Inflammatory macrophage treated with lipopolysaccharide for 1 hour (primary cell): ENCODE measurements around the gene TLK2.
"Not testable (repeated sequence)": the region's sequence is repeated elsewhere in the genome, so short reads cannot be mapped to it uniquely, and the experiment has no call there.

Source experiments
- DNase-seq, 2 donors: peaks; one replicate each; pipeline ENCODE4 v3.0.0-alpha.2; 2020 to 2022

Gene TLK2

DNA sequence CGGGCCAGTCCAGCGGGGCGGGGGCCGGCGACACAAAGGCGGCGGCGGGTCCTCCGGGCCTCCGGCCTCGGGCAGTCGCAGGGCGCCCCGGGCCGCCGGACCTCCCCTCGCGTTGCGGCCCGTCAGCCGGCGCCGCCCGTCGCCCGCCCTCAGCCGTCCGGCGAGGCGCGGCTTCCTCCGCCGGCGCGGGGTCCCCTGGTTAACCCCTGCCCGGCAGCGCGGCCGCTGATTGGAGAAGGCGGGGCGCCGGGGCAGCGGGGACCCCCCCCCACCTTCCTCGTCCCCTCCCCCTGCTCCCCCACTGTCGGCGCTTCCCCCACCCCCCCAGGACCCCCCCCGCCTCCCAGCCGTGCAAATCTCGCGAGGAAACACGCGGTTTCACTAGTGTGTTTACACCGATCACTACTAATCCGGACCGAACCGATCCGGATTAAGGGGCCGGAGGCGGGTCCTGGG, at the start of gene TLK2:
Gene TLK2, plus strand, starts transcription at position 402 of the 456 bp plus-strand sequence. CDS start 2,301 bp downstream, outside the sequence.
- peak; percentile 66 to 79 for DNase-seq

DNA sequence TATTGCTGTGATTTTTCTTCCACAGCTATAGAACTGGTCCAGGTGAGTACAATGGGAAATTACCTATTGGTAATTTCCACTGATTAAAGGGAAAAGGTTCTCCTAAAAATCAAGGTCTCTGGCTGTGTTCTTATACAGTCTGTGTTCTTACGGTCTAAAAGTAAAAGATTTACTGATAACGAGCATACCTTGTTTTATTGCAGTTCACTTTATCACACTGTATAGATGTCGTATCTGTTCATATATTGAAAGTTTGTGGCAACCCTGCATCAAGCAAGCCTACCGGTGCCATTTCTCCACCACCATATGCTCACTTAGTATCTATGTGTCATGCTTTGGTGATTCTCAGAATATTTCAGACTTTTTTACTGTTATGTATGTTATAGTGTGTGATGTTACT, 43.4 kb upstream of the TLK2 start:
- not testable (repeated sequence) for DNase-seq

DNA sequence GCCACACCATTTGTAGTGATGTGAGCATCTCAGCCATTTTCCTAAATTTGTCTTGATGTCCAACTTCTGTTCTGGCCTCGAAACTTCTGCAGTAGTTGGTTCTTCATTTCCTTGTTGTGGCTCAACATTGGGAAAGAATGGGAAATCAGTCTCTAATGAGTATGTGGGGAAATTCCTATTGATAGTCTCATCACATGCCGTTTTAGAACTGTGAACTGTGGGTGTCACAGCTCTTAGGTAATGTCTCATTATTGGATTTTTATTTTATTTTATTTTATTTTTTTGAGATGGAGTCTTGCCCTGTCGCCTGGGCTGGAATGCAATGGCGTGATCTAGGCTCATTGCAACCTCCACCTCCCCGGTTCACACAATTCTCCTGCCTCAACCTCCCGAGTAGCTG, 37.4 kb upstream of the TLK2 start:
- DNase-seq: peak; percentile 33 to 70

DNA sequence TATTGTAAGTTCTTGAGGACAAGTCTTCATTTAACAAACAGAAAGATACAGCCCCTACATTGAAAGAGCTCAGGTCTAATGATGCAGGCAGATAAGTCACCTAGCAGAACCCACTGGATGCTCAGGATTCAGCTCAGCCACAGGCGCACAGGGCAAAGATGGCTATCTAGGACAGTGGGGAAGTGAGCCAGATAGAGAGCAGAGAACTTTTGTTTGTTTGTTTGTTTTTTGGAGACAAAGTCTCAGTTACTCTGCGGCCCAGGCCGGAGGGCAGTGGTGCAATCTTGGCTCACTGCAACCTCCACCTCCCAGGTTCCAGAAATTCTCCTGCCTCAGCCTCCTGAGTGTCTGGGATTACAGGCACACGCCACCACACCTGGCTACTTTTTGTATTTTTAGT, 34.6 kb upstream of the TLK2 start:
- DNase-seq: no peak

DNA sequence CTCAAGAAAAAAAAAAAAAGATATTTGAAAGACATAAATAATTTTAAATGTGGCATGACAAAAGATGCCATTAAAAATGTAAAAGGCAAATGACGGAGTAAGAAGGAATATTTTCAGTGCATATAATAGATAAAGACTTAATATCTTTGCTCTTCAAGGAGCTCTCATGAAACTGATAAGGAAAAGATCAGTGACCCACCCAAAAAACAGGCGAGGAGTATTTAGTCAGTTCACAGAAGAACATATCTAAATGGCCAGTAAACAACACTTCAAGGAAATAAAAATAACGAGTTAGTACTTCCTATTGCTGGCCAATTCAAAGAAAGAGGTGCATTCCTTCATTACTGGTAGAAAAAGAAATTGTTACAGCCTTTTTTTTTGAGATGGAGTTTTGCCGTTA, 32.8 kb upstream of the TLK2 start:
- not testable (repeated sequence) for DNase-seq

DNA sequence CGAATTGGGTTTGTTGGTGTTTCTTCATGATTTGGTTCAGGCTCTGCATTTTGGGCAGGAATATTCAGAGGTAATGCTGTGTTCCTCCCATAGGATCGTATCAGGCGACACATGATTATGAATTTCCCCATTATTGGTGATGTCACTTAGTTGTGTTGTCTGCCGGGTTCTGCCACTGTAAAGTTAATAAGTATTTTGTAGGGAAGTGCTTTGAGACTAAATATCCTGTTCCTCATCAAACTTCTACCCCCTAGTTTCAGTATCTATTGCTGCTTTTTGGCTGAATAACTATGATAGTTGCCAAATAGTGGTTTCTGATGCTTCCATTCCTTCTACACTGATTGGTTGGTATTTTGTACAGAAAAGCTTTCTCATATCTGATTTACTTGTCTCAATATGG, 26.4 kb upstream of the TLK2 start:
- DNase-seq: peak; percentile 62 to 78

DNA sequence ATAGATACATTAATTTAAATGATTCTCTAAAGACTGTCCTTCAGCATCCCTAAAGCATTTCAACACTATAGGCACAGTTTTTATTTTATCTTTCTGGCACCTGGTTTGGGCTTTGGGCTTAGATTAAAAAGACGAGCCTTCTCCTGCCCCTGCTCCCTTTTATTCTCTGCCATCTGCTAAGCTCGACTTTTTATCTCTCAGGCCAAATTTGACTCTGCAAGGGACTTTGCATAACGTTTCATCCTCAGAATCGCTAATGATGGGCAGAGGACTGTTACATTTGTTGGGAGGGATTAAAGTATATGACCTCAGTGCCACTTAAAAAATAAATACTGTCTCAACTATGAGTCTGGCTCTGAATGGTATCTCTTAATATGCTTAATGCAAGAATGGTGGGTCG, 25.6 kb upstream of the TLK2 start:
- DNase-seq: not testable (repeated sequence)

DNA sequence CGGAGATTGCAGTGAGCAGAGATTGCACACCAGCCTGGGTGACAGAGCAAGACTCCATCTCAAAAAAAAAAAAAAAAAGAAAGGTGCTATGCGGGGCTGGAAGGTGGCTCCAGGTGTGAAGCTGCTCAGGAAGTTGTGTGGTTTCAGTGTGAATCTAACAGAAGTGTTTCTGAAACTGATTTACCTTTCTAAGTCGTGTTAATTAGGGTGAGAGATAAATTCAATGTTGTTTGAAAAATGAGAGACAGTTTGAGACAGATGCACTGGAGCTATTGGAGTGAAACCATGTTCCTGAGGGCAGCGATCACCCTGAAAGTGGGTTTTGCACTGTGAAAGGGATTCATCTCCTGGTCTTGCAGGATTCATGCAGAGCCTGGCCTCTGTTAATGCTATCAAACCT, 25.0 kb upstream of the TLK2 start:
- DNase-seq: not testable (repeated sequence)

DNA sequence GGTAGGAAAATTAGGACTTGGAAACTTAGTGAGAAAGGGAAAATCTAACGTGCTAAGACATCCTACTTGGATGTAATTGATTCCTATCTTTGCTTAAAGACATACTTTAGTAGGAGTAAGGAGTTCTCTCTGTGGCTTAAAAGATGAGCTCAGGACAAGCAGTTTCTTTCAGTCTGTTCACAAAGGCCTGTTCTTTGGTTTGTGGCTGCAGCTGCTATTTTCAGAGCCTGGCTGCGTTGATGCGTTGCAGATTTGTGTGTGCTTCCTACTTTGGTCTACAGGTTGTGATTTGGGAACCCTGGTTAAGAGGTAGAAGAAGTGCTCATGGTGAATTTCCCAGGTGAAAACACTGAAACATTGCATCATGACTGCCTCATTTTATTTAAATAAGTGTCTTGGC, 24.5 kb upstream of the TLK2 start:
- not testable (repeated sequence) for DNase-seq

DNA sequence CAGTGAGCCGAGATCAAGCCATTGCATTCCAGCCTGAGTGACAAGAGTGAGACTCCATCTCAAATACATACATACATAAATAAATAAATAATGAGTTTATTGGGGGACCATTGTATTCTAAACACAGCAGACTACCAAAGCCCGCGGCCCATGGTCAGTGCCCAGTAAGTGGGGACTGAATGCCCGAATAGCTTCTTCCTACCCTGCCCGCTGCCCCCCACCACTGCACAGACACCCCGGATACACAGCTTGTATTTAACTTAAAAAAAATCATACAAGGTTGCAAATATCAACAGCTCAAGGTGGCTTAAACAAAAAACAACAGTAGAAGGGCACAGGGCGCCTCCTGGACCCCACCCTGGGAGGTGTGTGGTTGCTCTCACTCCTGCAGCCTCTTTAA, 22.6 kb upstream of the TLK2 start:
- DNase-seq: no peak

DNA sequence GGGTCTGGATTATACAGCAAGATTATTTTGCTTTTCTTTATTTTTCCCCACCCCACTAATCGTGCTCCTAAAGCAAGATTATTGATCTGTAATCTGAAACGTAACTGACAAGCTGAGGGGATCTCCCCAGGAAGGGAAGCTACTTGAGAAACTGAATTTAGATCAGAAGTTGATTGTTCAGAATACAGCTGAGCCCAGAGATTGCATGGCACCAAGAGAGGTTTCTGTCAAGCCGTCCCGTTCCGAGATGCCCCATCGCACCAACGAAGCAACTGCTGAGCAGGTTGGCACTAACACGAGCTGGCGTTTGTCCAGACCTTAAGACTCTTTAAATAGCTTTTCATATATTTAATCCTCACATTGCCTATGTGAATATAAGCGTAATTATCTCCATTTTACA, 20.1 kb upstream of the TLK2 start:
- not testable (repeated sequence) for DNase-seq

DNA sequence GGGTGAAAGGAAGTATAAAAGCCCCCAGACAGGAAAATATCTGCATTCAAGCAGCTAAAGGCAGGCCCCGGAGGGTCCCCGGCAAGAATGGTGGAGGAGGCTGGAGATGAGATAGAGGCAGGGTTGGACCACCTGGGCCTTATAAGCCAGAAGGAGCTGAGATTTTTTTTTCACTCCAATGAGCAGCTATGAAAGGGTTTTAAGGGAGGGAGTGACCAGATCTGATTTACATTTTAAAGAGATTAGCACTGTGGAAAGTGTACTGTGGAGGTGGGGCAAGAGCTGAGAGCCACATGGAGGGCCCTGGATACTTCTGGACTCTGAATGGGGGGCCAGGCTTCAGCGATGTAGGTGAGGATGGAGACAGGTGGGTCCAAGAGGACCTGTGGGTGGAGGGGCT, 14.2 kb upstream of the TLK2 start:
- DNase-seq: not testable (repeated sequence)

DNA sequence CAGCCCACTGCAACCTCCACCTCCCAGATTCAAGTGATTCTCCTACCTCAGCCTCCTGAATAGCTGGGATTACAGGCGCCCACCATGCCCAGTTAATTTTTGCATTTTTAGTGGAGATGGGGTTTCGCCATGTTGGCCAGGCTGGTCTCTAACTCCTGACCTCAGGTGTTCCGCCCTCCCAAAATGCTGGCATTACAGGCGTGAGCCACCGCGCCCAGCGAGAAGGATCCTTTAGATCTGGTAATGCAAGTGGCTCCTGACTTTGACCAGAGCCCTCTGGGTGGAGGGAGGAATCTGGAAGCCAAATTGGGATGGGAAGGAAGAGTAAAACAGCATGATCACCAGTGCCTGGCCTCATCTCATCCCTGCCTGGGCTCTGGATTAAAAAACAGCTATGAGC, 13.4 kb upstream of the TLK2 start:
- DNase-seq: not testable (repeated sequence)

DNA sequence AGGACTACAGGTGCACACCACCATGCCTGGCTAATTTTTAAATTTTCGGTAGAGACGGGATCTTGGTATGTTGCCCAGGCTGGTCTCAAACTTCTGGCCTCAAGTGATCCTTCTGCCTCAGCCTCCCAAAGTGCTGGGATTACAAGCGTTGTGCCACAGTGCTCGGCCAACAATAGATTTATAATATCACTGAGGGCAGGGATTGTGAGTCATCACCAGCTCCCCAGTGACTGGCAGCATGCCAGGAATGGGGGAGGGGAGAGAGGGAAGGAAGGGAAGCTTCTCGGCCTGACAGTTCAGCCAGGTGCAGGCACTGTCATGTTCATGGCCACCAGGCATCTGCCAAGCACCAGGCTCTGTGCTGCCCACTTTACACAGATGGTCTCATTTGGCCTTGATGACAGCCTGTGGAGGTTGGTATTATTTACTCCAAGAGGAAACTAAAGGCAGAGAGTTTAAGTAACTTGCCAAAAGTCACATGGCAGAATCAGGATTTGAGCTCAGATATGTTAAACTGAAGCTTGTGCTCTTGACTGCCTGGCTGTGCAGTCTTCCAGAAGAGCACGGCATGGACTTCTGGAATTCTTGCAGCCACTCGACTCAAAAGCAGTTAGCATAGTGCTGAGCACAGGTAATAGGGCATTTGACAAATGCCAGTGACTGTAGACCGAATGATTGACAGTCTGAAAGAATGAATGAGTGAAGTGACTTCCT, 7.8 kb upstream of the TLK2 start:
- peak; percentile 37 to 69 for DNase-seq

DNA sequence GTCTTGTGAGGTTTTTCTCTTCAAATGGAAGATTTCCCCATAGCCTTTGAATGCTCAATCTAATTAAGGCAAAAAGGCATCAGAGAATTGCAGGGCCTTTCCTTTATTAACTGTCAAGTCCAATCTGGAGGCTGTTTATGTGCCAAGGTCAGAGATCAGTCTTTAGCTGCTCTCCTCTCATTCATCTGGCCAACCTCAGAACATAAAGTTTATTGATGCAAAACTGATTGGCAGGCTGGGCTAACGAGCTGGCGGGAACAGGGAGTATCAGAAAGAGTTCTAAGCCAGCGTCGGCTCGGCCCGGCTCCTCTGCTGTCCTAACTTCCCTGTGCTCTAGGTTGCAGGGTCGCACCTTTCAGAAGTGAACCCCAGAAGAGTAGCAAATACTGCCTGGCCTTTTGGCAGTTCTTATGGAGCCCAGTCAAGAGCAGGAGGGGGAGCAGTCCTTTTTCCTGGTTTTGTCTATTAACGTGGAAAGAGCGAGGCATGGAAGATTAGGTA, 7.2 kb upstream of the TLK2 start:
- not testable (repeated sequence) for DNase-seq

DNA sequence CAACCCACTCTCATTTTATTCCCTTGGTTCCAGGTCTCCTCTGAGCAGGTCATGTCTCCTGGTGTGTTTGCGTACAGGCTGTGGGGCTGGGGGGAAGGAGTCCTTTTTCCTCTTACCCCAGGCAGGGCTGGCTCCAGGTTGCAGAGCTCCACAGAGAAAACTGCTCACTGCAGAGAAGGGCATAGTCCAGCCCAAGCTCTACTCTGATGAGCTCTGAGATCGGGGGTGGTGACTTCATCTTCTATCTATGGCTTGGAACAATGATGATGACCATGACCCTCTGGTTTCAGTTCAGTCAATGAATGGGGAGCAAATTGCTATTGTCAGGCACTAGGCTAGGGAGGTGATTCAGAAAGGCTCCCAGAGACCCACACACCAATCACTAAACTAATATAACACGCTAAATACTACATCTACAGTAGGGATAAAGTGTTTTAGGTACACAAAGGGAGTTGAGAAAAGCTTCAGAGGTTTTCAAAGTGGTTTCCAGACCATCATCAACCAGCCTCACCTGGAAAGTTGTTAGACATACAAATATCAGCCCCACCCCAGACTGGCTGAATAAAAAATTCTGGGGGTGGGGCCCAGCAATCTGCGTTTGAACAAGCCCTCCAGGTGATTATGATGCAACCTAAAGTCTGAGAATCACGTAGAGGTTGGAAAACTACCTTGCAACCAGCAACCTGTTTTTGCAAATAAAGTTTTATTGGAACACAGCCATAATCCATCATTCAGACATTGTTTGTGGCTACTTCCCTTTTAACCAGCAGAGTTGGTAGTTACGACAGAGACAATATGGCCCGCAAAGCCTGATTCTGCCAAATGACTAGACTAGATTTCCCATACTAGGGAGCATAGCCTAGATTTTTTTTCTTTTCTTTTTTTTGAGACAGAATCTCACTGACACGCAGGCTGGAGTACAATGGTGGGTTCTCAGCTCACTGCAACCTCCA, 5.3 kb upstream of the TLK2 start:
- peak; percentile 20 to 33 for DNase-seq

DNA sequence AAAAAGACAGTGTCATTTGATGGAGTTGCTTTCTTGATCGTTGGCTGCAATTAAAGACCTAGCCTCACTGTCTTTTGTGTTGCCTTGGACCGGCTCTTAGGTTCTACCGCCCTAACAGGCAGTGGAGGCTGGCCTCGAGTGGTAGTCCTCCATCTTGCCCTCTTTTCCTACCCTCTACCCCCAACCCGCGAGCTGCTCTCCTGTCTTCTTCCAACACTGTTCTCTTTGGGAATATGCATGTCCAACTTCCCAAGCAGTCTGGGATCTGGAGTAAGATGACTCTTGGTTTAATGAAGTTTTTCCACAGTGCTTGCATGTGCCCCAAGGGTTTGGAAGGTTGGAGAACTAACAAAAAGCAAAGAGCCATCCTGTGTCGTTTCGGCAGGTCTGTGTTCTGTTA, 1.5 kb upstream of the TLK2 start:
- DNase-seq: not testable (repeated sequence)

DNA sequence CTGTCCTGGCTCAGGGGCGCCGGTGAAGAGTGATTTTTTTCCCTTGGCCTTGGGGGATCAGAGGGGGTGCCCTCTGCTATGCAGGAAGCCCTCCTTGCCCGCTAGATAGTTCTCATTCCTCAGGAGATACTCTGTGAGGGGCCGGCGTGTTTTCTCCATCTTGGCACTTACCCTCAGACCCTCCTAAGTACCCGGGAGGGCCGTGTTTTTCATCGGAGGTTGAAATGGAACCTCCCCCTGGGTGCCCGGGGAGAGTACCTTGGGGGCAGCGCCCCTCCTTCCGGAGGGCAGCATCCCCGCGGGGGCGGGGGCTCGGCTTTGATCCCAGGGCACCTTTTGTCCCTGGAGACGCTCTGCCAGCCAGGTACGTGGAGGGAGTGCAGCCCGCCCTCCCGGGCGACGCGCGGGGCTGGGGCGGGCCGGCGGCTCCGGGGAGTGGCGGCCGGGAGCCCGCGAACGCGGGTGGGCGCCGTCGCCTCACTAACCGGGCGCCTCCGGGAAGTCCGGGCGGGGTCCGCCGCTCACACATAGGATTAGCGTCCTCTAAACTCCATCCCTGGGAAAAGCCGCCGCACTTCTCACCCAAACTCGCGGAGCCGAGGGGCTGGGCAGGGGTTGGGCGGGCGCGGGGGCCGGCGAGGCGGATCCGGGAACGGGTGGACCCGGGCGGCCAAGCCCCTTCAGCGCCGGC, 762 bp upstream of the TLK2 start:
- peak; percentile 6 to 21 for DNase-seq

DNA sequence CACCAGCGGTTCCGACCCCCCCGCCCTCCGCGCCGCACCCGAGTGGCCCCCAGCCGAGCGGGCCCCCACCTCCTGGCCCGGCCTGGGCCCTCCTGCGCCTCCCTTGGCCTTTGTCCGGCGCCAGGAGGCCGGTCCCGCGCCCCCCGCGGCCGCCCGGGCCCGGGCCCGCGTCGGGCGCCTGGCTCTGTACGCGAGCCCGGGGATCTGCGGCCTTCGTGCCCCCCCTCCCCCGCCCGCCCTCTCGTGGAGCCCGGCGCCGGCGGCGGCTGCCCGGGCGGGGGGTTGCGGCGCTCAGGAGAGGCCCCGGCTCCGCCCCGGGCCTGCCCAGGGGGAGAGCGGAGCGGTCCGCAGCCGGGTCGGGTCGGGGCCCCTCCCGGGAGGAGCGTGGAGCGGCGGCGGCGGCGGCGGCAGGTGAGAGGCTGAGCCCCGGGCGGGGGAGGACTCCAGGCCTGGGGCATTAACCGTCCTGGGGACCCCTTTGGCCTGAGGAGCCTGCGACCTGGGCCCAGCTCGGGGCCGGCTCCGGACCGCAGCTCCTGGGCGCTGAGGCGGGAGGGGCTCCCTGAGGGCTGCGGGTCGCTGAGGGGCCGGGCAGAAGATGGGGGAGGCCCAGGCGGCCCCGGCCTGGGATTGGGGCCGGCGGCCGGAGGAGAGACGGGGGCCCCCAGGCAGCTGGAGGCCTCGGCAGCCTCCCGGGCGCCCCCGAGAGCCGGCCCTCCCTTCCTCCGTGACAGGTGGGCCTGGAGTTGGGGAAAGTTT, 434 bp downstream of the TLK2 start:
- DNase-seq: peak in 1 of 2 donors; percentile 5

DNA sequence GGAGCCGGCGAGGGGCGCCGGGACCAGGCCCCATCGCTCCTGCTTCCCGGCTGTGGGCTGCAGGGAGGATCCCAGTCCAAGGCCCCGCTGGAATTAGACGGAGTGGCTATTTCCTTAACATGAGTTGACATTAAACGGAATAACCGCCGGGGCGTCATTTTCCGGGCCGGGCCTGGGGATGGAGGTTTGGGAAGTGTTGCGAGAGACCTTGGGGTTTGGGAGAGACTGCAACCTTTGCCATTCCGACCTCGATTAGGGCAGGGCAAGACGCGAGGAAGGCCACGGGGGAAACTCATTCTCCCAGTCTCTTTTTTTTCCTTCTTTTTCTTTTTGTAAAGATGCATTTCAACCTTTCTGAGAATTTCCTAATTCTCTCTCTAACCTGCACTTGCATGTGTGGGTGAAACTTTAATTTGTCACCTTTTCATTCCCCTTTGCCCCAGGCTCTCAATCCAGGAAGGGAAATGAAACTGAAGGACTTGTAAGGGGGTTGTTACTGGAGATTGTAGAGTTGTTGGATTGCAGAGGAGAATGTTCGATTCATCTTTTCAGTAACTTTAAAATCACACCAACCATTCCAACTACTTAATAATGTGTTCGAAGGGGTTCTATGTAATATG, 1.1 kb downstream of the TLK2 start:
- peak; percentile 27 to 36 for DNase-seq

DNA sequence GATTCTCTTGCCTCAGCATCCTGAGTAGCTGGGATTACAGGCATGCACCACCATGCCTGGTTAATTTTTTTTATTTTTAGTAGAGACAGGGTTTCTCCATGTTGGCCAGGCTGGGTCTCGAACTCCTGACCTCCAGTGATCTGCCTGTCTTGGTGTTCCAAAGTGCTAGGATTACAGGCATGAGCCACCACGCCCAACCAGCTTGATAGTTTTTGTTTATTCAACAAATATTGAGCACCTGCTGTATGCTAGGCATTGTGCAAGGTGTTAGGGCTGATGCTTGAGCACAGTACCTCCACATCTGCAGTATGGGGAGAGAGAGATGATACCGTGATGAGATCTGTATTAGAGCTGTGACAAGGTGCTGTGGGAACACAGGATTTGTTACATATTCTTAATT, 3.9 kb downstream of the TLK2 start:
- not testable (repeated sequence) for DNase-seq

DNA sequence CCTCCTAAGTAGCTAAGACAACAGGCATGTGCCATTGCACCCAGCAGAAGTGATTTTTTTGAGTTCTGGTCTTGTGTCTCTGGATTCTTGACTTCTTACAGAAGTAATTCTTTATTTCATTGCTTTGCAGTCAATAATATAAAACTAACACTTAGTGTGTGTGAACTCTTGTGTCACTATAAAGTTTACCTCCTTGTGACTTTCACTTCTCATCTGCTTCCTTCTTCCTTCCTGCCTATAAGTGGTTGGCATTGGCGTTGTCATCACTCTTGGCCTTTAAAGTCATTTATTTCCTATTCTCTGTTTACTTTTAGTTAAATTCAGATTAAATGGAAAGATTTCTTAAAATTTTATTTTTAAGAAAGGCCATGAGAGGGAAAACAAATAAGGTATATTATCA, 12.4 kb downstream of the TLK2 start:
- DNase-seq: not testable (repeated sequence)
